Activated naive CD4-positive, alpha-beta T cell treated with anti-CD3 and anti-CD28 coated beads, Interleukin-2, amount 50 U/mL, for 24 hours (primary cell): ENCODE measurements around the gene KCNE4.

Source experiments
- H3K27ac Mint-ChIP-seq: one replicate; pipeline ENCODE4 v1.8.0; 2021; ENCODE audit warnings: mild to moderate bottlenecking, mixed read lengths
- H3K27me3 Mint-ChIP-seq: one replicate; pipeline ENCODE4 v1.8.0; 2021; ENCODE audit warnings: mixed read lengths
- H3K36me3 Mint-ChIP-seq: one replicate; pipeline ENCODE4 v1.8.0; 2021; ENCODE audit warnings: mixed read lengths
- H3K4me1 Mint-ChIP-seq: one replicate; pipeline ENCODE4 v1.8.0; 2021; ENCODE audit warnings: mixed read lengths
- H3K4me3 Mint-ChIP-seq: one replicate; pipeline ENCODE4 v1.8.0; 2021; ENCODE audit warnings: mild to moderate bottlenecking, mixed read lengths
- H3K9me3 Mint-ChIP-seq: one replicate; pipeline ENCODE4 v1.8.0; 2021; ENCODE audit warnings: mixed read lengths

KCNE4 gene

DNA sequence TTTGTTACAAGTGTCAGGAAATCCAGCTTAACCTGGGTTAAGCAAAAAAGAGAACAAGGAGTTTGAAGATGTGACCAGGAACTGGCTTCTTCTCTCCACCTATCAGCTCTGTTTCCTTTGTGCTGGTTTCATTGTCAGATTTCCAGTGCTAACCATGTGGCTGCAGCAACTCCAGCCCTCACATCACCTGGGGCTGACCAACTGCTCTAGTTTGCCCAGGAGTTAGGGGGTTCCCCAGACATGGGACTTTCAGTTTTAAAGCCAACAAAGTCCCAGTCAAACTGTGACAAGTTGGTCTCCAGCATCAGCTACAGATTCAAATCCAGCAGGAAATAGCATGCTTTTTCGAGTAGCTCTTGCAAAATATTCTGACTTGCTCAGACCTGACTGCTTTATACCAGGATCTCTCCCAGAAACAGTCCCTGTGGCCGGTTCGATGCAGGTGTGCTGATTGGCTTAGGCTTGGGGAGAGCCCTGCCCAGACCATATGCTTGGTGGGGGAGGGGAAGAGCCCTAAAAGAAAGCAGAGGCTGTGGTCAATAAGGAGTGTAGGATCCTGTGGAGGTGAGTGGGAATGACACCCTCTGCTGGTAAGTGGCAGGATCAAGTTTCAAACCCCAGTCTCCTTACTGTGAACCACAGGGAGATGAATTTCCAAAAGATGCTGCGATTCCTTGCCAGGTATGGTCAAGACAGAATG lies 49.5 kb downstream of the KCNE4 start:
- Mint-ChIP-seq H3K27me3 (no peaks in the 10 kb centered on the region), H3K4me1 (no peaks in the 10 kb centered on the region), H3K27ac (no peak overlapping the region), H3K9me3 (no peaks in the 10 kb centered on the region), H3K36me3 (no peaks in the 10 kb centered on the region), H3K4me3 (no peak overlapping the region)

DNA sequence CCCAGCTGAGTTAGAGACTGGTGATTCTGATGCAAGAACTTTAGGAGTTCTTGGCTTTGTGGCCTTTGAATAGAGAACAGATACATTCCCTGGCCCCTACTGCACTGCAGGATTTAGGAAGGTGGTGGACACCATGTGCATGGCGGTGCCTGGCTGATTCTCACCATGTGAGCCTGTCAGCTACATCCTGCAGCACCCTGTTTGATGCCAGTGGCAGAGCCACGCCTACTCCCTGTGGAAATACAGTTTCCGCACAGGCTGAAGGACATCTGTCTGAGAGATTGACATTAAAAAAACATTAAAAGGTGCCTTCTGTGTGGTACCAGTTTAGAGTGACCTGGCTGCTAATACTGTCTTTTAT lies 50.0 kb downstream of the KCNE4 start:
- Mint-ChIP-seq H3K27ac (no peak overlapping the region), H3K4me1 (no peaks in the 10 kb centered on the region), H3K4me3 (no peak overlapping the region), H3K9me3 (no peaks in the 10 kb centered on the region), H3K36me3 (no peaks in the 10 kb centered on the region), H3K27me3 (no peaks in the 10 kb centered on the region)

DNA sequence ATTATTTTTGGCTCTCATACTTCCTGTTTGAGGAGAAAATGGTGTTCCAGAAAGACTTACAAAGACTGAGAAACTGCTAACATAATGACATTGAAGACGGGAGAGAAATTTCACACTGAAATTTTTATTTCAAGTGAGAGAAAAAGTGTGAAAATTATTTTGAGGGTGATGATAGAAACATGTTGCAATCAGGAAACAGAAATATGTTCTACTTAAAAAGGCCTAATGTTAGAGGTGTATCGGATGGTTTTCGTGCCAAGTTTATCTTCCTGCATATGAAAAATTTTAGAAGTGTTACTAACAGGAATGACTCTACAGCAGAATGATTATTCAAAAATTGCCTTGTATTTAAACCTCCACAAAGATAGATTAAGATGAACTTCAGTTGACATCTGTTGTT lies 50.5 kb downstream of the KCNE4 start:
- no peak overlapping the region for H3K4me3 Mint-ChIP-seq
- no peak overlapping the region for H3K27ac Mint-ChIP-seq
- H3K9me3 Mint-ChIP-seq, result no peaks in the 10 kb centered on the region
- H3K36me3 Mint-ChIP-seq, result no peaks in the 10 kb centered on the region
- H3K4me1 Mint-ChIP-seq, result no peaks in the 10 kb centered on the region
- no peaks in the 10 kb centered on the region for H3K27me3 Mint-ChIP-seq

GRCh38 chr2:223104336-223105132 lies 52.5 kb downstream of the KCNE4 start:
- Mint-ChIP-seq H3K36me3 (no peaks in the 10 kb centered on the region), H3K9me3 (no peaks in the 10 kb centered on the region), H3K4me3 (no peak overlapping the region), H3K27me3 (no peaks in the 10 kb centered on the region), H3K4me1 (no peaks in the 10 kb centered on the region), H3K27ac (no peak overlapping the region)
